GM19328 (cell line): Measurements from ENCODE around the gene IL4R.
"Not testable (repeated sequence)": the region's sequence is repeated elsewhere in the genome, so short reads cannot be mapped to it uniquely, and the experiment has no call there.

Source experiments
- ATAC-seq: cut with Tn5 transposase; IDR thresholded peaks from one replicate; pipeline ENCODE4 v1.9.1; 2021; ENCODE audit warnings: mild to moderate bottlenecking, moderate library complexity; ENCODE audit not compliant: unreplicated experiment

The IL4R gene

DNA sequence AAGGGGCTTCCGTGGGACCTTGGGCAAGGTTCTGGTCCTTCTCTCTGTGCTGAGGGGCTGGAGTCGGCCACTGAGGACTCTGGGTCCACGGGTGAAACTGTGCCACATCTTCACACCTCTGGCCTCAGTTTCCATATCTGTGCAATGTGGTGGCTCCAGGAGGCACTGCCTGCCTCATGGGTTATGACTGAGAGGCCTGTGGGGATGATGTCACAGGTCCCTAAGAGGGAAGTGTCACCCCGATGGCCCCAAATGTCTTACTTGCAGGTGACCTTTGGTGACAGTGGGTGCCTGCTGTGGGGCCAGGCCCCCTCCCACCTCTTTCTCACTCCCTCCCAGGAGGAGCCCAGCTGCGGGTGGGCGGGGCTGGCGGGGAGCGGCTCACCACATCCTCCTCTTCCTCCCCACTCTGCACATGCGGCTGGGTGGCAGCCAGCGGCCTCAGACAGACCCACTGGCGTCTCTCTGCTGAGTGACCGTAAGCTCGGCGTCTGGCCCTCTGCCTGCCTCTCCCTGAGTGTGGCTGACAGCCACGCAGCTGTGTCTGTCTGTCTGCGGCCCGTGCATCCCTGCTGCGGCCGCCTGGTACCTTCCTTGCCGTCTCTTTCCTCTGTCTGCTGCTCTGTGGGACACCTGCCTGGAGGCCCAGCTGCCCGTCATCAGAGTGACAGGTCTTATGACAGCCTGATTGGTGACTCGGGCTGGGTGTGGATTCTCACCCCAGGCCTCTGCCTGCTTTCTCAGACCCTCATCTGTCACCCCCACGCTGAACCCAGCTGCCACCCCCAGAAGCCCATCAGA lies 88.2 kb downstream of the IL4R start, which contains the start of gene IL21R:
Gene IL21R, plus strand, starts transcription at position 407 of the 801 bp plus-strand sequence. CDS start 27,898 bp downstream, outside the sequence.
- ATAC-seq, result peak; percentile 61

DNA sequence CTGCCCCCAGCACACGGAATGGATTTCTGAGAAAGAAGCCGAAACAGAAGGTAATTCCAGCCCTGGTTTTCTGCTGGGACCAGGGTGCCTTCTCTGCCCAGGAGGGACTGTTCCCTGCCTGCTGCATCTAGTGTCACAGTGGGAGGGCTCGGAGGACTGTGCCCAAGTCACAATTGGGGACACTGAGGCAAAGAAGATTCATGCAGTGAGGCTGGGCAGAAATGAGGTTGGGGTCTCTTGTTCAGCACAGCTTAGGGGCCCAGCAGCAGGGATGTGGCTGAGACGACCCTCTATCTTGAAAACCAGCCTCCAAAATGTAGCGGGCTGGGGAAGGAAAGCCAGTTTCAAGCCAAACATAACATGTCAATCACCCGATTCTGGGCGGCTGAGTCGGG lies 88.8 kb downstream of the IL4R start:
- ATAC-seq, result no peak

DNA sequence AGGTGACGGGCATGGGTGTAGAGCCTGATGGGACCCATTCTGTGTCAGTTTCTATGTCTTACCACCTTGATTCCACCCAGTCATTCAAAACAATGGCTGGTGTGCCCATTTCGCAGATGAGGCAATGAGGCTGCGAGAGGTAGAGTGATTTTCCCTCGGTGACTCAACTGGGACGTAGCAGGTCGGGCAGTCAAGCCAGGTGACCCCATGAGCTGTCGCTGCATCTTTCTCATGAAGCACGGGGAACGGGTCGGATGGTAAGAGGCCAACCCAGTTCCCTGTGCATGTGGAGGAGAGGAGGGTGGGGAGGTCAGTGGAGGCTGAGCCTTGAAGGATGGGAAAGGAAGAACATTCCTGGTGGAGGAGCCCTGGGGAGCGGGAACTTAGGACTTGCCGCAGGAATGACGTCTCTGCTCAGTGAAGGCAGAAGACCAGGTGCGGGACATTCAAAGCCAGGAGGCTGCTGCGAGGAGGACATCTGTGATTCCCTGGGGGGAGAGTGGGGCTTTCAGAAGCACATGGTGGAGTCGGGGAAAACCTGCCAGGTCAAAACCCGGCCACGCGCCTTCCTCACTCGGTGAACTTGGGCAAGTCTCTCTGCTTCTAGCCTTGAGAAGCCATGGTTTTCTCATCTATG lies 89.3 kb downstream of the IL4R start:
- no peak for ATAC-seq

DNA sequence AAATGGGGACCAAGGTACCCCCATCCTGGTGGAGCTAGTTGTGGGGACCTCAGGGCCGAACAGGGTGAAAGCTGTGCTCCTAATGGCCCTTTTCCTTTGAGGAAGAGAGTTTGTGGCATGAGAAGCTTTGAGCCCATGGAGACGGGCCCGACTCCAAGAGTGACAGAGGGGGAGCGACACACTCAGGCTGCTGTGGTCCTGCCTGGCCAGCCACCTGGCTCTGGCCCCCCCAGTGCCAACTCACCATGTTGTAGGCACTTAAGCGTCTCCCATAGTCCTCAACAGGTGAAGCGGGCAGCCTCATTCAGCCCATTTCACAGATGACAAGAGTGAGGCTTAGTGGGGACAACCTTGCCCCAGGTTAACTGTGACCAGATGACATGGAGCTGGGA lies 89.8 kb downstream of the IL4R start:
- no peak for ATAC-seq

DNA sequence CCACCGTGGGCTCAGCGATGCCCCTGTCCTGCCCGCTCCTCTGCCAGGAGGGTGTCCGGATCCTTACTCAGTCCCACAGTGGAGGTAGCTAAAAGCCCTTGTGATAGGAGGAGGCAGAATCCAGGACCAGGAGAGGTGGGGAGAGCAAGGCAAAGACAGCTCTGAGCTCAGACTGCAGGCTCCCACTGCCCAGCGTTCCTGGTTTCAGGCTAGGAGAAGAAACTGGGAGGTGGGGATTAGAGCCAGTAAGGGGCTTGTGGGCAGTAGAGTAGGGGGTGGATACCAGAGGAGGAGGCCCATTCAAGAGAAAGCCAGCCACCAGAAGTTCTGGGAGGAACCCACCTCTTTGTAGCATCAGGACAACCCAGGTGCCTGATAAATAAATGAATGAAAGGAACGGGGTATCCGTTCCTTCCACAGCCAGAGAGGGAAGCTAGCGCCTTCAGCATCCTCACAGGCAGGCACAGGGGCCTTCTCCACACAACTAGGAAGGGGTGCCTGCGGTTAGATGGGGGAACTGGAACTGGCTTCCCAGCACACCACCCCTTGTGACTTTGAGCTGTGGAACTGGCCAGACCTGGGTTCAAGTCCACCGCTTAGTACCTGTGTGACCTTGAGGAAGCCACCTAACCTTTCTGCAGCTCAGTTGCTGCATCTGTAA lies 90.5 kb downstream of the IL4R start:
- no peak for ATAC-seq

DNA sequence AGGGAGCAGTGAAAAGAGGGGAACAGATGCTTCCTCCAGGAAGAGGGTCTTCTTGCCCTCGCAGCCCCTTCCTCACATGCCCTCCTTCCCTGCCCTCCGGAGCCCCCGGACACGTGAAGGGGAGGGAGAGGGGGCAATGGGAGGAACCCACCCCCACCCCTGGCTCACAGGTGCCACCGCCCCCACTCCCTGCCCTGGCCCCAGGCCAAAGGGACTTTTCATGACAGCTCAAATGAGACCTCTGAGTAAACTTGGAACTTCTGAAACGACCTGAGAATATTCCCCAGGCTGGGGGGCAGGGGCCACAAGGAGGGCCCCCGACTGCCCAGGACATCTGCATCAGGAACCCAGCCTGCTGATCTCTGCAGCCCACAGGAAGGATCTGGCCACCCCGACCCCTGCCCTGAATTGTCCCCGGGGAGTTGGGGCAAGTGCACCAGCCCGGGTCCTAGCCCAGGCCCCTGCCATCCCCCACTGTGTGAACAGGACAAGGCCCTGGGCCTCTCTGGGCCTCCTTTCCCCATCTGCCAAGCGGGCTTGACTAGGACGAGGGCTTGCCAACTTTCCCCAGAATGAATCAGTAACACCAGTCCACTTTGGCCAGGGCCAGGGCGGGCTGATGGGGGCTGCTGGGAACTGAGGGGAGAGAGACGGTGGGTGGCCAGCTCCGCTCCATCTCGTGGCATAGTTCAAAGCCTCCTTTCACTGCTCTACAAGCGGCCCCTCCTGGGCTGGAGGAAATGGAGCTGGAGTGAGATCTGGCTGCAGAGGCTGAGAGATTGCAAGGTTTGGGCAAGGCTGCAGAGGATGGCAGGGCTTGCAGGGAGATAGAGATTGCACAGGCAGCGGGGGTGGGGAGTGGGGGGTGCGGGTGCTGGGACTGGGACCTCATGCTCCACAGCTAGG lies 92.0 kb downstream of the IL4R start:
- ATAC-seq, result no peak

DNA sequence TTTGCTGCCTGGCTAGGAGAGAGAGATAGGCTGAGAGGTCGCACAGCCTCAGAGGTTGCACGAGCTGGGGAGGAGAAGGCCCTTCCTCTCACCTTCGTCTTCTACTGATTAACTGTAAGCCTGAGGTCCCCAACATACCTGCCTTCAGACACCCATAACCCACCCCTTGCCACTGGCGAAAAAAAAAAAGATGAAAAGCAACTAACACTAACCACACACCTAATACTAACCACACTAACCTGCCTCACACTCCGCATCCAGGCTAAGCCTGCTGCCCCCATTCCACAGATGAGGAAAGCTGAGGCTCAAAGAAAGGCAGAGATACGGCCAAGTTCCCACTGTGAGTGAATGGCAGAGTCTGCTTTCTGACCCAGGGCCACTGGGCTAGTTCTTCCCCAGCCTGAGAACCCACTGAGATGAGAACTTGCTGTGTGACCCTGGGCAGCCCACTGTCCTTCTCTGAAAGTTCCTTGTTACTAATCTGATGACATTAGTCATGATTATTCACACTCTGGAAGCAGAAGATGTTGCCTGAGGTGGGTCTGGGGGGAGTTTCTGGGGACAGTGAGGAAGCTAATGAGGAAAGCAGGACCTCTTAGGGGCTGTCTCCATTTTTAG lies 92.8 kb downstream of the IL4R start:
- no peak for ATAC-seq

DNA sequence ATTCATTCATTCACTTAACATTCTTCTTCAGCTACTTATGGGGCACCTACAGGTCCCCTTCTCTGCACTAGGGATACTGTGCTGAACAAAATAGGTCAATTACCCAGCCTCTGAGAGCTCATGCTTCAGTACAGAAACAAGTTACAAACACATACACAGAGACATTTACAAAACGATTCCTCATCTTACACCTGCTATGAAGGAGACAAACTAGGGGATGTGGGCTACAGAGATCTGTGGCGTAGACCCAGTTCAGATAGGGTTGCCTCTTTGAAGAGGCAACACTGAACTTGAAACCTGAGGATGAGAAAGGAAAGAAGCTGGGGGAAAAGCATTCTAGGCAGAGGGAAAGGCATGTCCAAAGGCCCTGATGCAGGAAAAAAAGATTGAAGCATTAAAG lies 93.4 kb downstream of the IL4R start:
- no peak for ATAC-seq

DNA sequence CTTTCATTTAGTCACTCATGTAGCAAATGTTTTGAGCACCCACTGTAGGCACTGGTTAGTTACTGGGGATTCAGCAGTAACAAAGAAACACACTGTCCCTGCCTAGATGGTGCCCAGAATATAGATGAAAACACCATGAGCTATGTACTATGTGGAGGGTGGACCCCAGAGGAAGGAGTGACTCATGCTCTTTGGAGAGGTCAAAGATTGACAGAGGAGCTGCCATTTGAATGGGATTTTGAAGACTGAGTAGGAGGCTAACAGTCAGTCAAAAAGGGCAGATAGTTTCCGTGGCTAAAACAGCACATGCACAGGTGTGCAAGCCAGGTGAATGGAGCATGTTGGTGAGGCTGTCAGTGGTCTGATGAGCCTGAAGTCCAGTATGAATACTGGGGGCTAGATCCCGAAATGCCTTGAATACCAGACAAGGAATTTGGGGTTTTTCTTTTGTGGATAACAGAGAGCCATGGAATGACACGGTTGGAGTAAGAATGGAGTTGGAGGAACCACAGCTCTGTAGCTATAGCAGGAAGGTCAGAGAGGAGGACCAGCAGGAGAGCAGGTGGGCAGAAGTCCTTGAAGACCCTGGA lies 94.3 kb downstream of the IL4R start:
- peak; percentile 40 for ATAC-seq

DNA sequence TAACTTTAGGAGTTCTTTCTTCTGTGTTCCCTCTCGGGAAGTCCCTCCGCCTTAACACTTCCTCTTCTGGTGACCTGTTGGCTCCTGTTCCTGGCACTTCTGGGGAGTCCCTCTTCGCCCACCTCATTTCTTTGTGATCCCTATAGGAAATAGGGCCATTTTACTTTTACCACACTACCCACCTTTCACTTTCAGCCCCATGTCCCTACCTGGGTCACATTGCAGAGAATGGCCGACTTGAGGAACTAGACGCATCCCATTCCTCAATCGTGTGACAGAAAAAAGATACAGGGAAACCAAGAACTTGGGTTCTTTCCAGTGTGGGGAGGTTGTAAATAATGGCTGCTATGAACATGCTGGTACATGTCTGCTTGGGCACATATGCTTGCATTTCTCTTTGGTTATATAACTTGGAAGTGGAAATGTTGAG lies 94.8 kb downstream of the IL4R start:
- ATAC-seq, result no peak

DNA sequence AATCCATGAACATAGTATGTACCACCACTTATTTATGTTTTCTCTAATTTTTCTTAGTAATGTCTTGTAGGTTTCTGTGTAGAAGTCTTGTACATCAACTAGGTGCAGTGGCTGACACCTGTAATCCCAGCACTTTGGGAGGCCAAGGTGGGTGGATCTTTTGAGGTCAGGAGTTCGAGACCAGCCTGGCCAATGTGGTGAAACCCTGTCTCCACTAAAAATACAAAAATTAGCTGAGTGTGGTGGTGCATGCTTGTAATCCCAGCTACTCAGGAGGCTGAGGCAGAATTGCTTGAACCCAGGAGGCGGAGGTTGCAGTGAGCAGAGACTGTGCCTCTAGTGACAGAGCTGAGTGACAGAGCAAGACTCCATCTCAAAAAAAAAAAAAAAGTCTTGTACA lies 96.2 kb downstream of the IL4R start:
- not testable (repeated sequence) for ATAC-seq

DNA sequence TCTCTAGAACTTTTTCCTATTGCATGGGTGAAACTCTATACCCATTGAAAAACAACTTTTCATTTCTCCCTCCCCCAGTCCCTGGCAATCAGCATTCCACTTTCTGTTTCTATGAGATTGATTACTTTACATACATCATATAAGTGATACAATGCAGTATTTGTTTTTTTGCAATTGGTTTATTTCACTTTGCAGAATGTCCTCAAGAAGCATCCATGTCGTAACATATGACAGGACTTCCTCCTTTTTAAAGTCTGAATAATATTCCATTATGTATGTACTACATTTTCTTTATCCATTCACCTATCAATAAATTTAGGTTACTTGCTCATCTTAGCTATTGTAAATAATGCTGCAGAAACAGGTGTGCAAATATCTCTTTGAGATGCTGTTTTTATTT lies 97.0 kb downstream of the IL4R start:
- ATAC-seq, result no peak

DNA sequence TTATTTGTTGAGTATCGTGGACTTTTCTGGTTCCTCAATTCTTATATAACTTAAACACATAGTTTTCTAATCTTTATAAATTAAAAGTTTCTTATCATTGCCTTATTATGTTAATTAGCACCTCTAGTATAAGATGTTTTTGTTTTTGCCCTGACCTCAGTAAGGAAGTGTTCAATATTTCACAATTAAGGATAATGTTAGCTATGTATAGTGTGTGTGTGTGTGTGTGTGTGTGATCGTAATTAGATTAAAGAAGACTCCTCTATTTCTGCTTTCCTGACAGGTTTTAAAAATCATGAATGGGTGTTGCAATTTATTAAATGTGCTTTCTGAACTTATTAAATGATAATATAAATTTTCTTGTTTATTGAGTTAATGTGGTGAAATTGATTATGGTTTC lies 100.2 kb downstream of the IL4R start:
- ATAC-seq, result no peak
